Activated naive CD4-positive, alpha-beta T cell treated with anti-CD3 and anti-CD28 coated beads, Interleukin-2, amount 50 U/mL, for 72 hours (primary cell): ENCODE results near the gene BAHCC1. TPM values are rescaled to one million over a fixed set of nuclear protein-coding genes. Genes with fewer than 3 reads are reported as not detected.

Experiments
- ATAC-seq, 2 donors: fragments of 150-1000 bp; cut with Tn5 transposase; 2 replicates each; pipeline ENCODE4 v1.10.0; 2021; ENCODE audit warnings: mild to moderate bottlenecking in 2 of 2, moderate library complexity in 2 of 2
- DNase-seq, 2 donors: peaks; one replicate each; pipeline ENCODE4 v3.0.0; 2021 to 2022; ENCODE audit warnings: low spot score in 2 of 2
- H3K27ac Mint-ChIP-seq, 2 donors: one replicate each; pipeline ENCODE4 v1.8.0; 2022; ENCODE audit warnings: mild to moderate bottlenecking in 2 of 2, mixed read lengths in 2 of 2
- H3K36me3 Mint-ChIP-seq, 2 donors: one replicate each; pipeline ENCODE4 v1.8.0; 2022; ENCODE audit warnings: mixed read lengths in 2 of 2
- H3K9me3 Mint-ChIP-seq, 2 donors: one replicate each; pipeline ENCODE4 v1.8.0; 2022; ENCODE audit warnings: mixed read lengths in 2 of 2
- total RNA-seq, 2 donors: library from RNA; stranded (reverse); gene quantifications; one replicate each; pipeline ENCODE4 v1.2.3, GENCODE V29; 2022

Gene BAHCC1
- total RNA-seq, 2 donors from 2014 or later = 0.16 TPM; not detected in 1

- no peak overlapping the region for H3K27ac Mint-ChIP-seq
- no peaks in the 10 kb centered on the region for H3K9me3 Mint-ChIP-seq
- ATAC-seq (no peak), DNase-seq (no peak)
- no peaks in the 10 kb centered on the region for H3K36me3 Mint-ChIP-seq
Observed at GRCh38 chr17:81453076-81453475, 57.8 kb downstream of the BAHCC1 start.

GRCh38 chr17:81453712-81454111 is 58.5 kb downstream of the BAHCC1 start:
- ATAC-seq = peak; percentile 33 to 55
- Mint-ChIP-seq H3K27ac (no peak overlapping the region), H3K36me3 (no peaks in the 10 kb centered on the region), H3K9me3 (no peaks in the 10 kb centered on the region)
- no peak for DNase-seq

GRCh38 chr17:81454473-81454872 is 59.2 kb downstream of the BAHCC1 start:
- no peak for DNase-seq
- Mint-ChIP-seq H3K27ac (no peak overlapping the region), H3K36me3 (no peaks in the 10 kb centered on the region), H3K9me3 (no peaks in the 10 kb centered on the region)
- no peak for ATAC-seq

GRCh38 chr17:81455387-81455786 is 60.1 kb downstream of the BAHCC1 start:
- no peak for ATAC-seq

GRCh38 chr17:81456091-81456490 is 60.8 kb downstream of the BAHCC1 start:
- H3K36me3 Mint-ChIP-seq = no peaks in the 10 kb centered on the region
- DNase-seq (no peak), ATAC-seq (no peak)
- no peak overlapping the region for H3K27ac Mint-ChIP-seq
- H3K9me3 Mint-ChIP-seq = no peaks in the 10 kb centered on the region

More at GRCh38 chr17:81455387-81455786, 60.1 kb downstream of the BAHCC1 start:
- Mint-ChIP-seq H3K9me3 (no peaks in the 10 kb centered on the region), H3K27ac (no peak overlapping the region), H3K36me3 (no peaks in the 10 kb centered on the region)
- no peak for DNase-seq

- H3K36me3 Mint-ChIP-seq = no peaks in the 10 kb centered on the region
- ATAC-seq = no peak
- no peaks in the 10 kb centered on the region for H3K9me3 Mint-ChIP-seq
- no peak overlapping the region for H3K27ac Mint-ChIP-seq
- no peak for DNase-seq
Observed at GRCh38 chr17:81456798-81457197, 61.5 kb downstream of the BAHCC1 start.

- Mint-ChIP-seq H3K36me3 (no peaks in the 10 kb centered on the region), H3K27ac (no peak overlapping the region)
- no peak for ATAC-seq
Observed at GRCh38 chr17:81457401-81457800, 62.1 kb downstream of the BAHCC1 start.

GRCh38 chr17:81457917-81458555 is 62.8 kb downstream of the BAHCC1 start:
- no peaks in the 10 kb centered on the region for H3K36me3 Mint-ChIP-seq
- H3K9me3 Mint-ChIP-seq = no peaks in the 10 kb centered on the region
- H3K27ac Mint-ChIP-seq = no peak overlapping the region
- no peak for DNase-seq
- peak in 1 of 2 donors; percentile 14 for ATAC-seq

More at GRCh38 chr17:81457401-81457800, 62.1 kb downstream of the BAHCC1 start:
- no peaks in the 10 kb centered on the region for H3K9me3 Mint-ChIP-seq
- DNase-seq = no peak

GRCh38 chr17:81458628-81459027 is 63.4 kb downstream of the BAHCC1 start:
- H3K9me3 Mint-ChIP-seq = no peaks in the 10 kb centered on the region
- no peak overlapping the region for H3K27ac Mint-ChIP-seq
- ATAC-seq = no peak
- no peak for DNase-seq
- no peaks in the 10 kb centered on the region for H3K36me3 Mint-ChIP-seq

GRCh38 chr17:81459224-81459623 is 64.0 kb downstream of the BAHCC1 start:
- DNase-seq = no peak
- Mint-ChIP-seq H3K36me3 (no peaks in the 10 kb centered on the region), H3K9me3 (no peaks in the 10 kb centered on the region), H3K27ac (no peak overlapping the region)
- ATAC-seq = no peak

GRCh38 chr17:81459864-81460263 is 64.6 kb downstream of the BAHCC1 start:
- ATAC-seq = no peak
- no peaks in the 10 kb centered on the region for H3K36me3 Mint-ChIP-seq
- H3K27ac Mint-ChIP-seq = no peak overlapping the region
- no peaks in the 10 kb centered on the region for H3K9me3 Mint-ChIP-seq
- no peak for DNase-seq

- Mint-ChIP-seq H3K9me3 (no peaks in the 10 kb centered on the region), H3K36me3 (no peaks in the 10 kb centered on the region), H3K27ac (no peak overlapping the region)
- no peak for ATAC-seq
- DNase-seq = no peak
Observed at GRCh38 chr17:81460856-81461460, 65.7 kb downstream of the BAHCC1 start.

- Mint-ChIP-seq H3K27ac (no peak overlapping the region), H3K9me3 (no peaks in the 10 kb centered on the region), H3K36me3 (no peaks in the 10 kb centered on the region)
- DNase-seq (no peak), ATAC-seq (no peak)
Observed at GRCh38 chr17:81461607-81462500, 66.6 kb downstream of the BAHCC1 start.

GRCh38 chr17:81462506-81463125 is 67.4 kb downstream of the BAHCC1 start:
- Mint-ChIP-seq H3K27ac (no peak overlapping the region), H3K36me3 (no peaks in the 10 kb centered on the region), H3K9me3 (no peaks in the 10 kb centered on the region)
- ATAC-seq = no peak
- DNase-seq = no peak

- DNase-seq (no peak), ATAC-seq (no peak)
- no peaks in the 10 kb centered on the region for H3K36me3 Mint-ChIP-seq
- no peak overlapping the region for H3K27ac Mint-ChIP-seq
- no peaks in the 10 kb centered on the region for H3K9me3 Mint-ChIP-seq
Observed at GRCh38 chr17:81463506-81463905, 68.2 kb downstream of the BAHCC1 start.

GRCh38 chr17:81464586-81464985 is 69.3 kb downstream of the BAHCC1 start:
- no peak for DNase-seq
- no peaks in the 10 kb centered on the region for H3K36me3 Mint-ChIP-seq
- no peak overlapping the region for H3K27ac Mint-ChIP-seq
- no peak for ATAC-seq
- H3K9me3 Mint-ChIP-seq = no peaks in the 10 kb centered on the region

- no peak overlapping the region for H3K27ac Mint-ChIP-seq
- ATAC-seq = no peak
Observed at GRCh38 chr17:81465910-81466309, 70.7 kb downstream of the BAHCC1 start.

More at GRCh38 chr17:81465910-81466309, 70.7 kb downstream of the BAHCC1 start:
- H3K36me3 Mint-ChIP-seq = no peaks in the 10 kb centered on the region
- DNase-seq = no peak
- H3K9me3 Mint-ChIP-seq = no peaks in the 10 kb centered on the region
